WTC11 (cell line): Measurements from ENCODE around the gene ATP5PF. TPM values are rescaled to one million over a fixed set of nuclear protein-coding genes. Genes with fewer than 3 reads are reported as not detected.

Experiments
- ATAC-seq: fragments of 200-7000 bp; cut with Tn5 transposase; 2 replicates; pipeline ENCODE4 v1.10.0; 2021; ENCODE audit warnings: mild to moderate bottlenecking, moderate library complexity
- CTCF ChIA-PET: fragments of 300-600 bp; sonication (Branson Sonifier 250); formaldehyde crosslinking; loops from one replicate; lab custom pipeline; 2021; ENCODE audit warnings: antibody characterized with exemption; lab: Charles Lee
- POLR2A ChIA-PET: fragments of 350-600 bp; sonication (Branson Sonifier 250); formaldehyde crosslinking; loops from one replicate; lab custom pipeline; 2021; ENCODE audit warnings: antibody characterized with exemption; lab: Charles Lee
- DNase-seq: peaks from one replicate; pipeline ENCODE4 v3.0.0; 2021; ENCODE audit warnings: low spot score
- H3K27ac Mint-ChIP-seq: 2 replicates; pipeline ENCODE4 v1.8.0; 2021; ENCODE audit warnings: mixed read lengths
- H3K27me3 Mint-ChIP-seq: 2 replicates; pipeline ENCODE4 v1.8.0; 2021; ENCODE audit warnings: low read depth, mild to moderate bottlenecking, moderate library complexity, mixed read lengths
- H3K36me3 Mint-ChIP-seq: 2 replicates; pipeline ENCODE4 v1.8.0; 2021; ENCODE audit warnings: mixed read lengths
- H3K4me1 Mint-ChIP-seq: 2 replicates; pipeline ENCODE4 v1.8.0; 2022; ENCODE audit warnings: mixed read lengths
- H3K4me3 Mint-ChIP-seq: 2 replicates; pipeline ENCODE4 v1.8.0; 2021; ENCODE audit warnings: mild to moderate bottlenecking, moderate library complexity, mixed read lengths
- H3K9me3 Mint-ChIP-seq: 2 replicates; pipeline ENCODE4 v1.8.0; 2021; ENCODE audit warnings: mixed read lengths
- AFF4 ChIP-seq: sonication (generic); formaldehyde crosslinking; IDR thresholded peaks from 2 replicates; pipeline ENCODE4 v1.8.1; 2023; ENCODE audit warnings: mild to moderate bottlenecking, missing genetic modification reagents, borderline replicate concordance
- ATF6 ChIP-seq: sonication (generic); formaldehyde crosslinking; IDR thresholded peaks from 2 replicates; pipeline ENCODE4 v1.8.1; 2023; ENCODE audit warnings: mild to moderate bottlenecking, missing genetic modification reagents
- CREB1 ChIP-seq: sonication (generic); formaldehyde crosslinking; IDR thresholded peaks from 2 replicates; pipeline ENCODE4 v1.8.0; 2023; ENCODE audit warnings: mild to moderate bottlenecking, missing genetic modification reagents
- FOXK1 ChIP-seq: sonication (generic); formaldehyde crosslinking; IDR thresholded peaks from 2 replicates; pipeline ENCODE4 v1.8.0; 2022; ENCODE audit warnings: mild to moderate bottlenecking, moderate library complexity, missing genetic modification reagents
- FOXP1 ChIP-seq: sonication (generic); formaldehyde crosslinking; IDR thresholded peaks from 2 replicates; pipeline ENCODE4 v1.8.0; 2022; ENCODE audit warnings: missing genetic modification reagents, mild to moderate bottlenecking, moderate library complexity, borderline replicate concordance
- JAZF1 ChIP-seq: fragments of 250-450 bp; sonication (Bioruptor Pico); IDR thresholded peaks from 2 replicates; pipeline ENCODE4 v1.9.0; 2021; ENCODE audit warnings: moderate library complexity, mild to moderate bottlenecking, inconsistent platforms
- MXD4 ChIP-seq: fragments of 250-450 bp; sonication (Bioruptor Pico); IDR thresholded peaks from 2 replicates; pipeline ENCODE4 v1.8.0; 2021; ENCODE audit warnings: mild to moderate bottlenecking, moderate library complexity, borderline replicate concordance
- NR1H2 ChIP-seq: sonication (generic); formaldehyde crosslinking; IDR thresholded peaks from 2 replicates; pipeline ENCODE4 v1.9.0; 2021; ENCODE audit warnings: mild to moderate bottlenecking, moderate library complexity, missing genetic modification reagents
- TCF7 ChIP-seq: sonication (generic); formaldehyde crosslinking; IDR thresholded peaks from 2 replicates; pipeline ENCODE4 v1.8.0; 2022; ENCODE audit warnings: mild to moderate bottlenecking, low read depth, missing genetic modification reagents, moderate library complexity
- TEAD1 ChIP-seq: sonication (generic); formaldehyde crosslinking; IDR thresholded peaks from 2 replicates; pipeline ENCODE4 v1.8.0; 2022; ENCODE audit warnings: mild to moderate bottlenecking, missing genetic modification reagents
- USF1 ChIP-seq: sonication (generic); formaldehyde crosslinking; IDR thresholded peaks from 2 replicates; pipeline ENCODE4 v1.8.0; 2022; ENCODE audit warnings: mild to moderate bottlenecking, missing genetic modification reagents
- ZBTB43 ChIP-seq: sonication (generic); formaldehyde crosslinking; IDR thresholded peaks from 2 replicates; pipeline ENCODE4 v1.8.1; 2023; ENCODE audit warnings: mild to moderate bottlenecking, missing genetic modification reagents
- ZMAT4 ChIP-seq: fragments of 250-450 bp; sonication (Bioruptor Pico); IDR thresholded peaks from 2 replicates; pipeline ENCODE4 v1.9.0; 2021; ENCODE audit warnings: mild to moderate bottlenecking
- ZNF138 ChIP-seq: sonication (generic); formaldehyde crosslinking; conservative IDR thresholded peaks from 2 replicates; pipeline ENCODE4 v1.8.1; 2022; ENCODE audit warnings: mild to moderate bottlenecking, moderate library complexity, missing genetic modification reagents
- ZNF219 ChIP-seq: sonication (generic); formaldehyde crosslinking; IDR thresholded peaks from 2 replicates; pipeline ENCODE4 v1.8.0; 2023; ENCODE audit warnings: missing genetic modification reagents, mild to moderate bottlenecking, borderline replicate concordance
- ZNF232 ChIP-seq: sonication (generic); formaldehyde crosslinking; IDR thresholded peaks from 2 replicates; pipeline ENCODE4 v1.8.0; 2022; ENCODE audit warnings: mild to moderate bottlenecking, missing genetic modification reagents
- ZNF281 ChIP-seq: sonication (generic); formaldehyde crosslinking; IDR thresholded peaks from 2 replicates; pipeline ENCODE4 v1.8.0; 2023; ENCODE audit warnings: mild to moderate bottlenecking, missing genetic modification reagents
- ZNF416 ChIP-seq: fragments of 250-450 bp; sonication (Bioruptor Pico); IDR thresholded peaks from 2 replicates; pipeline ENCODE4 v1.9.0; 2021; ENCODE audit warnings: mild to moderate bottlenecking, inconsistent platforms
- ZNF425 ChIP-seq: fragments of 250-450 bp; sonication (Bioruptor Pico); conservative IDR thresholded peaks from 2 replicates; pipeline ENCODE4 v1.9.0; 2021; ENCODE audit warnings: mild to moderate bottlenecking
- ZNF512 ChIP-seq: sonication (generic); formaldehyde crosslinking; IDR thresholded peaks from 2 replicates; pipeline ENCODE4 v1.8.1; 2022; ENCODE audit warnings: missing genetic modification reagents, borderline replicate concordance
- ZNF671 ChIP-seq: fragments of 250-450 bp; sonication (Bioruptor Pico); IDR thresholded peaks from 2 replicates; pipeline ENCODE4 v1.8.0; 2021; ENCODE audit warnings: mild to moderate bottlenecking
- total RNA-seq: library from RNA; stranded (reverse); gene quantifications from 3 replicates; pipeline ENCODE4 v1.2.3, GENCODE V29; 2021

The ATP5PF gene
- total RNA-seq, 1 experiment from 2014 or later, result 129 TPM

GRCh38 chr21:25744854-25745253, 10.2 kb upstream of the ATP5PF start:
- no peak overlapping the region for H3K27ac Mint-ChIP-seq
- DNase-seq, result no peak
- ATAC-seq, result no peak
- H3K4me3 Mint-ChIP-seq, result no peak overlapping the region
- H3K9me3 Mint-ChIP-seq, result no peaks in the 10 kb centered on the region
- no peak for TF ChIP-seq ZBTB43 (CRISPR knock-in tag)
- TF ChIP-seq ZNF138 (CRISPR knock-in tag), result no peak
- no peak for TF ChIP-seq USF1
- TF ChIP-seq ZNF671, result no peak
- TF ChIP-seq ZNF281 (CRISPR knock-in tag), result no peak
- TF ChIP-seq ZNF512, result no peak
- TF ChIP-seq JAZF1 (CRISPR knock-in tag), result no peak
- TF ChIP-seq ZMAT4 (CRISPR knock-in tag), result no peak
- TF ChIP-seq TCF7 (CRISPR knock-in tag), result no peak
- no peak for TF ChIP-seq ZNF425 (CRISPR knock-in tag)
- TF ChIP-seq CREB1 (CRISPR knock-in tag), result no peak
- TF ChIP-seq ZNF416 (CRISPR knock-in tag), result no peak
- no peak for TF ChIP-seq FOXK1
- no peak for TF ChIP-seq NR1H2 (CRISPR knock-in tag)
- TF ChIP-seq, all 79 proteins: peak for 0
- H3K4me1 Mint-ChIP-seq, result no peaks in the 10 kb centered on the region
- ChIA-PET POLR2A (no interaction called here), CTCF (interaction anchor here (1.3 kb wide), 1 partner anchor 57 kb away, joined by 5 read pairs; no protein-coding TSS in a partner anchor)
- H3K27me3 Mint-ChIP-seq, result no peaks in the 10 kb centered on the region
- H3K36me3 Mint-ChIP-seq, result peaks cover 9% of the 10 kb centered on the region; the same call in 1 of the 2 replicates

GRCh38 chr21:25742900-25743299, 8.2 kb upstream of the ATP5PF start:
- DNase-seq (no peak), ATAC-seq (no peak)
- peak overlapping the region; percentile 62; the same call in 1 of the 2 replicates for H3K27ac Mint-ChIP-seq
- no peaks in the 10 kb centered on the region for H3K4me1 Mint-ChIP-seq
- no peak overlapping the region for H3K4me3 Mint-ChIP-seq
- CTCF ChIA-PET, result no interaction called here
- POLR2A ChIA-PET, result no interaction called here
- H3K9me3 Mint-ChIP-seq, result no peaks in the 10 kb centered on the region
- peaks cover 5% of the 10 kb centered on the region; the same call in 1 of the 2 replicates for H3K36me3 Mint-ChIP-seq
- H3K27me3 Mint-ChIP-seq, result no peaks in the 10 kb centered on the region
- TF ChIP-seq TCF7 (CRISPR knock-in tag) (no peak), ZNF232 (no peak), ZNF671 (no peak), FOXP1 (CRISPR knock-in tag) (no peak), ZNF138 (CRISPR knock-in tag) (no peak), ZNF219 (no peak), MXD4 (CRISPR knock-in tag) (no peak), ATF6 (CRISPR knock-in tag) (no peak), TEAD1 (CRISPR knock-in tag) (no peak), AFF4 (CRISPR knock-in tag) (no peak)
